Fibroblast of lung (primary cell): Measurements from ENCODE around the gene AHCYL2.

ENCODE experiments used
- EZH2 ChIP-seq: IDR thresholded peaks from 2 replicates; pipeline ENCODE4 v1.5.1; 2012; ENCODE audit warnings: low read length, control low read depth, mild to moderate bottlenecking; ENCODE audit errors: missing control alignments
- TF ChIP-seq, protein P1 (sequence below), 2 donors: IDR thresholded peaks in 1 of 2; conservative IDR thresholded peaks in 1 of 2; 1 replicate in 1 of 2; 2 replicates in 1 of 2; pipeline ENCODE4 v1.5.1; 2011 to 2012; ENCODE audit warnings: low read length in 2 of 2, control low read depth in 1 of 2, inconsistent platforms in 1 of 2, low read depth in 1 of 2, mild to moderate bottlenecking in 1 of 2

- TF ChIP-seq, protein P1, sequence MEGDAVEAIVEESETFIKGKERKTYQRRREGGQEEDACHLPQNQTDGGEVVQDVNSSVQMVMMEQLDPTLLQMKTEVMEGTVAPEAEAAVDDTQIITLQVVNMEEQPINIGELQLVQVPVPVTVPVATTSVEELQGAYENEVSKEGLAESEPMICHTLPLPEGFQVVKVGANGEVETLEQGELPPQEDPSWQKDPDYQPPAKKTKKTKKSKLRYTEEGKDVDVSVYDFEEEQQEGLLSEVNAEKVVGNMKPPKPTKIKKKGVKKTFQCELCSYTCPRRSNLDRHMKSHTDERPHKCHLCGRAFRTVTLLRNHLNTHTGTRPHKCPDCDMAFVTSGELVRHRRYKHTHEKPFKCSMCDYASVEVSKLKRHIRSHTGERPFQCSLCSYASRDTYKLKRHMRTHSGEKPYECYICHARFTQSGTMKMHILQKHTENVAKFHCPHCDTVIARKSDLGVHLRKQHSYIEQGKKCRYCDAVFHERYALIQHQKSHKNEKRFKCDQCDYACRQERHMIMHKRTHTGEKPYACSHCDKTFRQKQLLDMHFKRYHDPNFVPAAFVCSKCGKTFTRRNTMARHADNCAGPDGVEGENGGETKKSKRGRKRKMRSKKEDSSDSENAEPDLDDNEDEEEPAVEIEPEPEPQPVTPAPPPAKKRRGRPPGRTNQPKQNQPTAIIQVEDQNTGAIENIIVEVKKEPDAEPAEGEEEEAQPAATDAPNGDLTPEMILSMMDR (conservative IDR thresholded peaks at IDR 0.05 in 1 of 2, IDR thresholded peaks at IDR 0.05 in 1 of 2; ENCODE audit: low read depth in 1 of 2, low read length in 2 of 2): no peak
- no peak for TF ChIP-seq EZH2
Observed at GRCh38 chr7:129231666-129232065, 6.8 kb downstream of the AHCYL2 start.
